Effector memory CD8-positive, alpha-beta T cell (primary cell): ENCODE results near the gene CYP4F12.

Experiments used
- ATAC-seq: fragments of 150-1000 bp; cut with Tn5 transposase; replicated peaks from 2 replicates; pipeline ENCODE4 v1.10.0; 2021; ENCODE audit warnings: mild to moderate bottlenecking, moderate library complexity
- DNase-seq, 3 experiments: peaks; one replicate each; pipeline ENCODE4 v3.0.0; 2021
- H3K27ac Mint-ChIP-seq, 2 donors: one replicate each; pipeline ENCODE4 v1.8.0; 2022; ENCODE audit warnings: mild to moderate bottlenecking in 2 of 2, mixed read lengths in 2 of 2, moderate library complexity in 2 of 2
- H3K27me3 Mint-ChIP-seq, 2 donors: one replicate each; pipeline ENCODE4 v1.8.0; 2022; ENCODE audit warnings: mixed read lengths in 2 of 2
- H3K36me3 Mint-ChIP-seq: one replicate; pipeline ENCODE4 v1.8.0; 2022; ENCODE audit warnings: mild to moderate bottlenecking, moderate library complexity, mixed read lengths; ENCODE audit not compliant: insufficient read depth
- H3K4me1 Mint-ChIP-seq, 2 donors: one replicate each; pipeline ENCODE4 v1.8.0; 2022; ENCODE audit warnings: low read depth in 2 of 2, mixed read lengths in 2 of 2
- H3K4me3 Mint-ChIP-seq, 2 donors: one replicate each; pipeline ENCODE4 v1.8.0; 2022; ENCODE audit warnings: mild to moderate bottlenecking in 2 of 2, mixed read lengths in 2 of 2, moderate library complexity in 2 of 2
- H3K9me3 Mint-ChIP-seq, 2 donors: one replicate each; pipeline ENCODE4 v1.8.0; 2022; ENCODE audit warnings: mixed read lengths in 2 of 2
- total RNA-seq, 9 experiments: gene quantifications; one replicate each; lab custom pipeline; 2026; lab: John Stamatoyannopoulos, UW

Gene CYP4F12, protein sequence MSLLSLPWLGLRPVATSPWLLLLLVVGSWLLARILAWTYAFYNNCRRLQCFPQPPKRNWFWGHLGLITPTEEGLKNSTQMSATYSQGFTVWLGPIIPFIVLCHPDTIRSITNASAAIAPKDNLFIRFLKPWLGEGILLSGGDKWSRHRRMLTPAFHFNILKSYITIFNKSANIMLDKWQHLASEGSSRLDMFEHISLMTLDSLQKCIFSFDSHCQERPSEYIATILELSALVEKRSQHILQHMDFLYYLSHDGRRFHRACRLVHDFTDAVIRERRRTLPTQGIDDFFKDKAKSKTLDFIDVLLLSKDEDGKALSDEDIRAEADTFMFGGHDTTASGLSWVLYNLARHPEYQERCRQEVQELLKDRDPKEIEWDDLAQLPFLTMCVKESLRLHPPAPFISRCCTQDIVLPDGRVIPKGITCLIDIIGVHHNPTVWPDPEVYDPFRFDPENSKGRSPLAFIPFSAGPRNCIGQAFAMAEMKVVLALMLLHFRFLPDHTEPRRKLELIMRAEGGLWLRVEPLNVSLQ
- total RNA-seq, result 0 to 4.3 (median 0.92) reads per million in 9 experiments

DNA sequence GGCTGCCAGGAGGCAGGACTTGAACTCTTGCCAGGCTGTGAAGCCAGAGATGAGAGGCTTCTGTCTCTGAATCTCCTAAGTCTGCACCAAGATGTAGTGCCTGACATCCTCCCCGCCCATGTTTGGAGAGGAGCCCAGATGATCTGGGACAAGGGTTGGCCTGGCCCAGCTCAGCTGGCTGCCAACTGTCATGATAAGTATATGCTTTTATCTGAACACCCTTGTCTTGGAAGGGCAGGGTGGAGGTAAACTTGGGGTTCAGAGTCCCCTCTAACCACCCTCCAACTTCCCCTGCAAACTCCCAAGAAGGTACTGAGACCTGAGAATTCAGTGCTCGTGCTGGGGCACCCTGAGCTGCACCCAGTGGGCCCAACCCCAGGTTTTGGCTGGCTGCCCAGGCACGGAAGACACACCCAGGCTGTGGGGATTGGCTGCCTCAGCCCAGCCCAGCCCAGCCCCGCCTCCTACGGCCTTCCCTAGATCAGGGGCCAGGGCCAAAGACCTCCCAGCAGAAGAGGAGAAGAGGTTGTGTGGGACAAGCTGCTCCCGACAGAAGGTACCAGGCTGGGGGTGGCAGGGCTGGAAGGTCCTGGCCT lies at the start of gene CYP4F12:
Gene CYP4F12, plus strand, starts transcription at position 508 of the 596 bp plus-strand sequence. CDS start 443 bp downstream, outside the sequence.
- H3K27ac Mint-ChIP-seq, result peak within 1 kb of the TSS; percentile 58 to 74

DNA sequence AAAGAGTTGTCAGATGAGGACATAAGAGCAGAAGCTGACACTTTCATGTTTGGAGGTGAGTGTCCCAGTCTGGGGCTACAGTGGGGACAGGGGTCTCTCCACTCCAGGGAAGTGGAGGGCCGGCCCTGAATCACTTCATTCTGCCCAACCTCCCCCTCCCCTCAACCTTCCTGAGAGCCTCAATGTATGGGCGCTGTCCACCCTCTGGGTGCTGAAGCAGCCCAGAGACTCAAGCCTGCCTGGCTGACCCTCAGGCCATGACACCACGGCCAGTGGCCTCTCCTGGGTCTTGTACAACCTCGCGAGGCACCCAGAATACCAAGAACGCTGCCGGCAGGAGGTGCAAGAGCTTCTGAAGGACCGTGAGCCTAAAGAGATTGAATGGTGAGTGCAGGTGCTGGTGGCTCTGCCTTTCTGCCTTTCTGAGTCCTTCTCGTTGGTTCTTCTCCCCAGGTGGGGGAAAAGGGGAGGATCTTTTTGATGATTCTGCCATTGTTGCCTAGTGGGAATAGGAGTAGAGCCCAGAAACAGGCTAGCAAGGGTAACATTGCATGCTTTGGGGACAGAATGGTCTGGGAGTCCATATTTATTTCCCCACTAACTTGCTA lies 49.1 kb upstream of the CYP4F12 start:
- no peak overlapping the region for H3K4me3 Mint-ChIP-seq
- ATAC-seq (no peak), DNase-seq (no peak)
- no peaks in the 10 kb centered on the region for H3K9me3 Mint-ChIP-seq
- no peaks in the 10 kb centered on the region for H3K36me3 Mint-ChIP-seq
- no peaks in the 10 kb centered on the region for H3K4me1 Mint-ChIP-seq
- H3K27me3 Mint-ChIP-seq, result peaks cover 45 to 69% of the 10 kb centered on the region in 2 donors
- H3K27ac Mint-ChIP-seq, result no peak overlapping the region

More for the DNA sequence above, at the start of gene CYP4F12:
- peak; percentile 48 for ATAC-seq
- Mint-ChIP-seq H3K27me3 (peaks cover 0 to 1% of the 10 kb centered on the region in 2 donors), H3K9me3 (no peaks in the 10 kb centered on the region), H3K36me3 (no peaks in the 10 kb centered on the region), H3K4me1 (peaks cover 7 to 9% of the 10 kb centered on the region in 2 donors), H3K4me3 (peak within 1 kb of the TSS in 1 of 2 donors; percentile 17)
- DNase-seq, result peak in 1 of 3 experiments; percentile 23

DNA sequence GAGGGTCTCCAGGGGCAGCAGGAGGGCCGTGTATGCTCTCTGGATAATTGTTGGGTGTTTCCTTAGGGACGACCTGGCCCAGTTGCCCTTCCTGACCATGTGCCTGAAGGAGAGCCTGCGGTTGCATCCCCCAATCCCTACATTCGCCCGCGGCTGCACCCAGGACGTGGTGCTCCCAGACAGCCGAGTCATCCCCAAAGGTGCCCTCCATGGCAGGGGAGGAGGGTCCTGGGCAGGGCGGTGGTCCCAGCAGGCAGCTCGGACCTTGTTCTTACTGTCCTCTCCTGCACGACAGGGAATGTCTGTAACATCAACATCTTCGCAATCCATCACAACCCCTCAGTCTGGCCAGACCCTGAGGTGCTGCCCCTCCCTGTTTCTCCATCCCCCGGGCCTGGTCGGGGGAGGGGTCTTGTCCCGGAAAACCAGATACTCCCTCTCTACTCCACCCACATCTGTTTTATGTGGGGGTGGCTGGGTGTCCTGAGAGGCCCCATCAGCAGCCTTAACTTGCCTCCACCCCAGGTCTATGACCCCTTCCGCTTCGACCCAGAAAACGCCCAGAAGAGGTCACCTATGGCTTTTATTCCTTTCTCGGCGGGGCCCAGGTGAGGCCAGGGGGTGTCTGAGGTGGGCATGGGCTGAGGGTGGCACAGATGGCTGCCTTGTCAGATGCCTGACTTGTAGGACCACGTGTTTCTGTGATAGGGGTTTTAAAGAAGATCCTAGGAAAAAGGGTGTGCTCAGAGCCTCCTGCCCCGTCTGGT lies 44.5 kb upstream of the CYP4F12 start:
- ATAC-seq (no peak), DNase-seq (no peak)
- H3K4me3 Mint-ChIP-seq, result no peak overlapping the region
- H3K27ac Mint-ChIP-seq, result no peak overlapping the region
- no peaks in the 10 kb centered on the region for H3K9me3 Mint-ChIP-seq
- H3K27me3 Mint-ChIP-seq, result peaks cover 24 to 33% of the 10 kb centered on the region in 2 donors
- H3K4me1 Mint-ChIP-seq, result peaks cover 5 to 6% of the 10 kb centered on the region in 2 donors
- peaks cover 4% of the 10 kb centered on the region for H3K36me3 Mint-ChIP-seq

DNA sequence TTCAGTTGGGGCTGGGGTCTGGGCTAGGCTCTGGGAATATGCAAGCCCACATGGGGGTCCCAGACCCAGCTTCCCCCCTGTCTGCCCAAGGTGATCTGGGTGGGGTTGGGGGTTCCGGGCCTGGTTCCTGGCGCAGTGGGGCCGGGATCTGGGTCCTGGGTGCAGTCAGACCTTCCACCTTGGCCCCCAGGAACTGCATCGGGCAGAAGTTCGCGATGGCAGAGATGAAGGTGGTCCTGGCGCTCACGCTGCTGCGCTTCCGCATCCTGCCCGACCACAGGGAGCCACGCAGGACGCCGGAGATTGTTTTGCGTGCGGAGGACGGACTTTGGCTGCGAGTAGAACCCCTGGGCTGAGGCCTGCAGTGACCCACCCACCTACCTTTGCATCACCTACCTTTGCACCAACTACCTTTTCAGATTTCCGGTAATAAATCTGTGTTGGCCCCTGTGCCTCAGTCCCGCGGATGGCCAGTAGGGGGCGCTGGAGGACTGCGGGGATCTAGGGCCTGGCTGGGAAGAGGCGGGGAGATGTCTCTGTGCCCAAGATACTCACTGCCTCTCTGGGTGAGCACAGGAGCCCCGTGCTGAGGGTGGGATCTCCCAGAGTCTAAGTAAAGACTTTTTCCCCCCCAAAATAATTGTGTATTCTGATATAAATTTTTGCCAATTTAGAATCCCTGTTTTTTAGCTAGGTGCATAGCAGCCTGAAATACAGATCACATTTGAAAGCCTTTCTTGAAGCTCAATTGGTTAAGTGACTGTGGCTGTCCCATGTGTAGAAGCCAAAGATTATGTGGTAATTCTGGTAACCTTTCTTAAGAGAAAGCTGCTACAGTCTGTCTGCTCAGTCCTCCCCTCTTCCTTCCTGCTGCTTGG lies 43.6 kb upstream of the CYP4F12 start:
- peaks cover 20 to 26% of the 10 kb centered on the region in 2 donors for H3K27me3 Mint-ChIP-seq
- no peak overlapping the region for H3K4me3 Mint-ChIP-seq
- peaks cover 5 to 6% of the 10 kb centered on the region in 2 donors for H3K4me1 Mint-ChIP-seq
- DNase-seq, result peak; percentile 89 to 93 (median 92)
- ATAC-seq, result peak; percentile 92
- no peaks in the 10 kb centered on the region for H3K9me3 Mint-ChIP-seq
- peaks cover 4% of the 10 kb centered on the region for H3K36me3 Mint-ChIP-seq
- no peak overlapping the region for H3K27ac Mint-ChIP-seq

DNA sequence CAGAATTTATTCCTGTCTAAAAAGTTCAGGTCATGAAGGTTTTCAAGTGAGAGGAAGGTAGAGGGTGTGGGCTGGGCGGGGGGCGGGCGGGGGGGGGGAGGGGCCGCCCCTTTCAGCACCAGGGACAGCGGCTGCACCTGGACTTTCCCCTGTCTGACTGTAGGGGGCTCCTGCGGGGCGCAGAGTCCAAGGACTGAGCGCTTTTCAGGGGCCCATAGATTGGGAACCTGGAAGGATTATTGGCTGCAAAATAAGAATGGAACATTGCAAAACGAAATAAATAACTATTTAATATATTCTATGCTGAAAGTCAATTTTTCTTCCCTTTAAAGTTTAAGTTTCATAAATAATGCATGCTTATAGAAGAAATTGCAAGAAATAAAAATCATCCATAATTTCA lies 41.1 kb upstream of the CYP4F12 start:
- Mint-ChIP-seq H3K9me3 (no peaks in the 10 kb centered on the region), H3K4me3 (no peak overlapping the region), H3K27me3 (peaks cover 25 to 37% of the 10 kb centered on the region in 2 donors), H3K27ac (no peak overlapping the region), H3K4me1 (peaks cover 5 to 6% of the 10 kb centered on the region in 2 donors), H3K36me3 (peaks cover 4% of the 10 kb centered on the region)
- ATAC-seq (peak; percentile 61), DNase-seq (peak; percentile 3 to 25 (median 23))

DNA sequence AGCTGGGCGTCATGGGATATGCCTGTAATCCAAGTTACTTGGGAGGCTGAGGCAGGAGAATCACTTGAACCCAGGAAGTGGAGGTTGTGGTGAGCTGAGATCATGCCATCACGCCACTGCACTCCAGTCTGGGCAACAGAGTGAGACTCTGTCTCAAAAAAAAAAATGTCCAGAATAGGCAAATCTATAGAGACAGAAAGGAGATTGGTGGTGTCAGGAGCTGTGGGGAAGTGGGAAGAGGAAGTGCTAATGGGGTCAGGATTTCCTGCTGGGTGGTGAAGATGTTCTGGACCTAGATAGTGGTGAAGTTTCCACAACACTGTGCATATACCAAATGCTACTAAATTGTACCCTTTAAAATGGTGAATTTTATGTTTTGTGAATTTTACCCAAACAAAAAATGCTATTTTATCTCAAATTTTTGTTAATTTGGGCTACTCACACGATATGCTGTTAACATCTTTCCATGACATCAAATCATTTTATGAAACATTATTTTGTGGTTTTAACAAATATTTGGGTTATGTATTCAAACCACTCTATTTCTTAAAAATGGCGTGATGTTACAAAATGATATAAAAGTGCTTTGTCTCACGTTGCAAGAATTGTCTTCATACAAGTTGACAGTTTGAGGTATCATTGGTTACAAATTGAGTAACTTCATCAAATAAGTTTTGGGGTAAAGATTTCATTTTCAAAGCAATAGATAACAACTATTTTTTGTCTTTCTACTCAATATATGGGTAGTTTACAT lies 39.6 kb upstream of the CYP4F12 start:
- Mint-ChIP-seq H3K27me3 (peaks cover 32 to 37% of the 10 kb centered on the region in 2 donors), H3K27ac (no peak overlapping the region), H3K4me3 (no peak overlapping the region)

DNA sequence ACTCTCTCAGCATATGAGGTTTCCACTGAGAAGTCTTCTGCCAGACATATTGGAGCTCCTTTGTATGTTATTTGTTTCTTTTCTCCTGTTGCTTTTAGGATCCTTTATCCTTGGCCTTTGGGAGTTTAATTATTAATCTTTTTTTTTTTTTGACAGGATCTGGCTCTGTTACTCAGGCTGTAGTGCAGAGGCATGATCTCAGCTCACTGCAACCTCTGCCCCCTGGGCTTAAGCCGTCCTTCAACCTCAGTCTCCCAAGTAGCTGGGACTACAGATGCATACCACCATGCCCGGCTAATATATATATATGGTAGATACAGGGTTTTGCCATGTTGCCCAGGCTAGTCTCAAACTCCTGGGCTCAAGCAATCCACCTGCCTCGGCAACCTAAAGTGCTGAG lies 38.8 kb upstream of the CYP4F12 start:
- DNase-seq, result no peak
- peaks cover 5 to 6% of the 10 kb centered on the region in 2 donors for H3K4me1 Mint-ChIP-seq
- ATAC-seq, result no peak
- no peak overlapping the region for H3K4me3 Mint-ChIP-seq
- peaks cover 28 to 31% of the 10 kb centered on the region in 2 donors for H3K27me3 Mint-ChIP-seq
- no peaks in the 10 kb centered on the region for H3K9me3 Mint-ChIP-seq
- no peak overlapping the region for H3K27ac Mint-ChIP-seq
- peaks cover 3% of the 10 kb centered on the region for H3K36me3 Mint-ChIP-seq

More for the DNA sequence above, 39.6 kb upstream of the CYP4F12 start:
- DNase-seq (no peak), ATAC-seq (peak; percentile 20)
- Mint-ChIP-seq H3K36me3 (peaks cover 4% of the 10 kb centered on the region), H3K4me1 (peaks cover 5 to 6% of the 10 kb centered on the region in 2 donors), H3K9me3 (no peaks in the 10 kb centered on the region)

DNA sequence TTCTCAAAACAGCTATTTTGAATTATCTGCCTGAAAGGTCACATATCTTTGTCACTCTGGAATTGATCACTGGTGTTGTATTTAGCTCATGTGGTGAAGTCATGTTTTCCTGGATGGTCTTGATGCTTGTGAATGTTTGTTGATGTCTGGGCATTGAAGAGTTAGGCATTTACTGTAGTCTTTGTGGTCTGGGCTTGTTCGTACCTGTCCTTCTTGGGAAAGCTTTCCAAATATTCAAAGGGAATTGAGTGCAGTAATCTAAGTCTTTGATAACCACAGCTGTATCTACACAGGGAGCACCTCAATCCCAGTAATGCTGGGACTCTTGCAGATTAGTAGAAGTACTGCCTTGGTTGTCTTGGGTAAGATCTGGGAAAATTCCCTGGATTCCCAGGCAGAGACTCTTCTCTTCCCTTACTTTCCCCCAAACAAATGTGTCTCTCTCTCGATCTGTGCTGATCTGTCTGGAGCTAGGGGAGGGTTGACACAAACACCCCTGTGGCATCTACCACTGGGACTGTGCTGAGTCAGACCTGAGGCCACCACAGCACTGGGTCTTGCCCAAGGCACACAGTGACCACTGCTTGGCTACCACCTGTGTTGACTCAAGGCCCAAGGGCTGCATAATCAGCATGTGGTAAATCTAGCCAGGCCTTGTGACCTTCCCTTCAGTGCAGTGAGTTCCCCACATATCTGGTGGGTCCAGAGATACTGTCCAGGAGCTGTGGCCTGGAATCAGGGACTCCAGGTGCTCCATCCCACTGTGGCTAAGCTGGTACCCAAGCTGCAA lies 37.7 kb upstream of the CYP4F12 start:
- H3K4me3 Mint-ChIP-seq, result no peak overlapping the region
- no peak overlapping the region for H3K27ac Mint-ChIP-seq
- H3K27me3 Mint-ChIP-seq, result peaks cover 37 to 39% of the 10 kb centered on the region in 2 donors

DNA sequence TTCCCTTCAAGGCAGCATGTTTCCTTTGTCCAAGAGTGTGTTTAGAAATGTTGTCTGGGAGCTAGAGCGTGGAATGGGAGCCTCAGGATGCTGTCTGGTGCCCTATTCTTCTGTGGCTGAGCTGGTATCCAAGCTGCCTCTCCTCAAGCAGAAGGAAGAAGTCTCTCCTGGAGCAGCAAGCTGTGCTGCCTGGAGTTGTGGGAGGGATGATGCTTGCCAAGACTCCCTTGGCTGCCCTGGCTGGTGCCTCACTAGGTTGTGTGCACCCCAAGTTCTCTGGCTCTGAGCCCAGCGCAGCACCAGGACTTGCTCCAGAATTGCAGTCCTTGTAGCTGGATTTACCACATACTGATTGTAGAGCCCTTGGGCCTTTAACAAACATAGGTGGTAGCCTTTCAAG lies 36.9 kb upstream of the CYP4F12 start:
- Mint-ChIP-seq H3K4me1 (peaks cover 5 to 6% of the 10 kb centered on the region in 2 donors), H3K4me3 (no peak overlapping the region), H3K36me3 (no peaks in the 10 kb centered on the region), H3K27ac (no peak overlapping the region), H3K27me3 (peaks cover 39% of the 10 kb centered on the region in 2 donors), H3K9me3 (no peaks in the 10 kb centered on the region)
- DNase-seq (no peak), ATAC-seq (no peak)

More for the DNA sequence above, 37.7 kb upstream of the CYP4F12 start:
- DNase-seq, result no peak
- no peaks in the 10 kb centered on the region for H3K9me3 Mint-ChIP-seq
- no peaks in the 10 kb centered on the region for H3K36me3 Mint-ChIP-seq
- peaks cover 5 to 6% of the 10 kb centered on the region in 2 donors for H3K4me1 Mint-ChIP-seq
- ATAC-seq, result no peak

DNA sequence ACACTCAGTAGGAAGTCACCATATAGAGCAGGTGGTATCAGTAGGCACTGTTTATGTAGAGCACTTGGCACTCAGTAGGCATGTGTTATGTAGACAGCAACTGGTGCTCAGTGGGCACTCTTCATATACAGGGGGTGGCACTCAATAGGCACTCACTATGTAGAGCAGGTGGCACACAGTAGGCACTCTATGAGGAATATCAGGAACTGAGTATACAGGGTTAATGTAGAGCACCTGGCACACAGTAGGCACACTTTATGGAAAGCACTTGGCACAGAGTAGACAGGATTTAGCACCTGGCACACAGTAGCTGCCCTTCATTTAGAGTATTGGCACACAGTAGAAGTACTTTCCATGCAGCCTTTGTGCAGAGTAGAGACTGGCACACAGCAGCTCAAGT lies 33.3 kb upstream of the CYP4F12 start:
- H3K4me1 Mint-ChIP-seq, result peaks cover 0 to 5% of the 10 kb centered on the region in 2 donors
- DNase-seq (no peak), ATAC-seq (no peak)

DNA sequence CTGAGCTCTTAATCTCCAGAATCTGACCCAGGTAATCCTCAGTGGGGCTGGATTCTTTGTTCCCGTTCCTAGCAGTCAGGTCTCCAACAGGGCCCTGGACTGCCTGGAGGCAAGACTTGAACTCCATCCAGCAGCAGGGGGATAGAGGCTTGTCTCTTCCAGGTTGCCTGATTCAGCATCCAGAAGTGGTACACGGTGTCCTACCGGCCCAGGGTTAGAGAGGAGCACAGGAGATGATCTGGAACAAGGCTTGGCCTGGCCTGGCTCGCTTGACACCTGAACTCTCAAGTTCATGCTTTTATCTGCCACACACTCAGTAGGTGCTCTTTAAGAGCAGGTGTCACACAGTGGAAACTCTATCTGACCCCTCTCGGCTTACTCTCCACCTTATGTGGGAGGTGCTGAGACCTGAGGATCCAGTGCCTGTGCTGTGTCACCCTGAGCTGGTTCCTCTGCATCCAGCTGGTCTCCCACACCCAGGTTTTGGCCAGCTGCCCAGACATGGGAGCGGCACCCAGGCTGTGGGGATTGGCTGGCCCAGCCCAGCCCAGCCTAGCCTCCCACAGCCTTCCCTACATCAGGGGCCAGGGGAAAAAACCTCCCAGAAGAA lies 32.5 kb upstream of the CYP4F12 start, which contains the start of gene CYP4F3:
Gene CYP4F3, plus strand, starts transcription at position 604 of the 610 bp plus-strand sequence. CDS start 519 bp downstream, outside the sequence.
- no peaks in the 10 kb centered on the region for H3K36me3 Mint-ChIP-seq
- H3K9me3 Mint-ChIP-seq, result no peaks in the 10 kb centered on the region
- H3K4me1 Mint-ChIP-seq, result peaks cover 0 to 5% of the 10 kb centered on the region in 2 donors
- no peak for DNase-seq
- no peak within 1 kb of the TSS for H3K27ac Mint-ChIP-seq
- H3K27me3 Mint-ChIP-seq, result peaks cover 27 to 37% of the 10 kb centered on the region in 2 donors
- ATAC-seq, result no peak
- no peak within 1 kb of the TSS for H3K4me3 Mint-ChIP-seq

More for the DNA sequence above, 33.3 kb upstream of the CYP4F12 start:
- H3K27ac Mint-ChIP-seq, result no peak overlapping the region
- no peaks in the 10 kb centered on the region for H3K9me3 Mint-ChIP-seq
- no peaks in the 10 kb centered on the region for H3K36me3 Mint-ChIP-seq
- H3K4me3 Mint-ChIP-seq, result no peak overlapping the region
- peaks cover 35 to 44% of the 10 kb centered on the region in 2 donors for H3K27me3 Mint-ChIP-seq
